SH-SY5Y (cell line): ENCODE data around the gene NGFR.

Experiments
- GATA2 ChIP-seq: IDR thresholded peaks from 2 replicates; pipeline ENCODE4 v1.6.1; 2011; ENCODE audit warnings: mild to moderate bottlenecking, low read depth, low read length
- GATA3 ChIP-seq: IDR thresholded peaks from 2 replicates; pipeline ENCODE4 v1.6.1; 2011; ENCODE audit warnings: low read depth, mild to moderate bottlenecking, low read length, moderate library complexity

DNA sequence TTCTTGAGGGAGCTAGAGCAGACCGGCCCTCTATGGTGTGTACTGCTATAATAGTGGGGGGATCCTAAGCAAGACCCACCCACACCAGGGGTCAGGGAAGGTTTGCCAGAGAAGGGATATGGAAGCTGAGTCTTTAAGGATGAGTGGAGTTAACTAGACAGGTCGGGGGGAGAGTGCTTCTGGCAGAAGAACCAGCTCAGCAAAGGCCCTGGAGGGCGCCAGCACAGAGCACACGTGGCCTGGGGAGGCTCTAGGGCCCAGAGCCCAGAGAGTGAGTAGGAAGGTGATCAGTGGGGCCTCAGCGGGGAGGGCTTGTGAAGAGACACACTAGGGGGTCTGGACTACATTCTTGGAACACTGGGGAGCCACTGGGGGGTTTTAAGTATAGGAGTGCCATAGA lies 21.1 kb downstream of the NGFR start:
- TF ChIP-seq GATA3 (no peak), GATA2 (no peak)
